ENCODE data around the gene SCAP. TPM values are rescaled to one million over a fixed set of nuclear protein-coding genes. Genes with fewer than 3 reads are reported as not detected.
A peak's percentile ranks its signal among the peaks of the same experiment; 100 is the strongest.
"Not testable (repeated sequence)": the region's sequence is repeated elsewhere in the genome, so short reads cannot be mapped to it uniquely, and the experiment has no call there.

SCAP gene
- total RNA-seq, 2 experiments from 2014 or later: 53.6 to 56.5 TPM

GRCh38 chr3:47376393-47376792, 99.3 kb downstream of the SCAP start:
- Mint-ChIP-seq H3K27ac (no peak overlapping the region), H3K9me3 (no peaks in the 10 kb centered on the region), H3K4me3 (no peak overlapping the region), H3K27me3 (peaks cover 6% of the 10 kb centered on the region), H3K36me3 (ENCODE audit: low read depth) (peaks cover 7% of the 10 kb centered on the region), H3K4me1 (peaks cover 25% of the 10 kb centered on the region)
- ChIA-PET POLR2A (no interaction called here), CTCF (no interaction called here)
- DNase-seq: no peak

- Mint-ChIP-seq H3K27ac (no peak overlapping the region), H3K27me3 (peaks cover 6% of the 10 kb centered on the region), H3K36me3 (ENCODE audit: low read depth) (peaks cover 3% of the 10 kb centered on the region), H3K4me1 (peaks cover 15% of the 10 kb centered on the region), H3K4me3 (no peak overlapping the region), H3K9me3 (no peaks in the 10 kb centered on the region)
- no peak for DNase-seq
- ChIA-PET CTCF (no interaction called here), POLR2A (no interaction called here)
Measured at GRCh38 chr3:47374587-47374986, 101.2 kb downstream of the SCAP start.

- peaks cover 7% of the 10 kb centered on the region for H3K27me3 Mint-ChIP-seq
- no peak overlapping the region for H3K4me3 Mint-ChIP-seq
- CTCF ChIA-PET: interaction anchor here (1.3 to 2.8 kb wide), 2 partner anchors 207 to 504 kb away, joined by 3 to 8 read pairs; no protein-coding TSS in a partner anchor
- no peaks in the 10 kb centered on the region for H3K9me3 Mint-ChIP-seq
- POLR2A ChIA-PET: interaction anchor here (0.8 to 1.7 kb wide), 2 partner anchors 9 to 10 kb away, joined by 3 to 5 read pairs; partner anchors contain the start of gene PTPN23
- peak; percentile 43 for DNase-seq
- no peaks in the 10 kb centered on the region for H3K36me3 Mint-ChIP-seq (ENCODE audit: low read depth)
- no peaks in the 10 kb centered on the region for H3K4me1 Mint-ChIP-seq
- H3K27ac Mint-ChIP-seq: no peak overlapping the region
Measured at GRCh38 chr3:47370887-47371697, 104.6 kb downstream of the SCAP start.

- not testable (repeated sequence) for H3K4me1 Mint-ChIP-seq; H3K4me3 Mint-ChIP-seq; H3K36me3 Mint-ChIP-seq (ENCODE audit: low read depth); H3K27ac Mint-ChIP-seq; H3K9me3 Mint-ChIP-seq; DNase-seq; H3K27me3 Mint-ChIP-seq
- ChIA-PET POLR2A (interaction anchor here (1.7 kb wide), 1 partner anchor 11 kb away, joined by 5 read pairs; the partner anchor contains the start of gene PTPN23), CTCF (interaction anchor here (0.7 to 2.8 kb wide), 3 partner anchors 11 to 503 kb away, joined by 3 to 8 read pairs (median 3); partner anchors contain the start of gene PTPN23)
Measured at GRCh38 chr3:47370020-47370419, 105.7 kb downstream of the SCAP start.

- Mint-ChIP-seq H3K9me3 (no peaks in the 10 kb centered on the region), H3K27me3 (peaks cover 1% of the 10 kb centered on the region), H3K4me1 (peaks cover 6% of the 10 kb centered on the region), H3K27ac (no peak overlapping the region), H3K36me3 (ENCODE audit: low read depth) (peaks cover 2% of the 10 kb centered on the region), H3K4me3 (no peak overlapping the region)
- ChIA-PET CTCF (no interaction called here), POLR2A (no interaction called here)
- no peak for DNase-seq
Measured at GRCh38 chr3:47367631-47368030, 108.1 kb downstream of the SCAP start.

GRCh38 chr3:47366833-47367232, 108.9 kb downstream of the SCAP start:
- Mint-ChIP-seq H3K36me3 (ENCODE audit: low read depth) (peaks cover 5% of the 10 kb centered on the region), H3K27ac (no peak overlapping the region), H3K4me3 (no peak overlapping the region), H3K9me3 (peaks cover 3% of the 10 kb centered on the region), H3K4me1 (peaks cover 12% of the 10 kb centered on the region), H3K27me3 (peaks cover 1% of the 10 kb centered on the region)
- CTCF ChIA-PET: no interaction called here
- POLR2A ChIA-PET: no interaction called here
- DNase-seq: no peak

GRCh38 chr3:47365213-47366153, 110.3 kb downstream of the SCAP start:
- Mint-ChIP-seq H3K27me3 (peaks cover 1% of the 10 kb centered on the region), H3K4me1 (peaks cover 13% of the 10 kb centered on the region), H3K27ac (no peak overlapping the region), H3K36me3 (ENCODE audit: low read depth) (peaks cover 5% of the 10 kb centered on the region), H3K9me3 (peaks cover 3% of the 10 kb centered on the region), H3K4me3 (no peak overlapping the region)
- DNase-seq: no peak
- CTCF ChIA-PET: interaction anchor here (1.1 kb wide), 1 partner anchor 14 kb away, joined by 3 read pairs; no protein-coding TSS in a partner anchor
- POLR2A ChIA-PET: no interaction called here

Other genes starting within 250 kb of the SCAP start
- gene KIF9, start 193.1 kb downstream of the SCAP start, total RNA-seq: 1 to 10 TPM; 3.1 to 3.4 TPM
- gene KLHL18, start 193.0 kb downstream of the SCAP start, total RNA-seq: 10 to 100 TPM; 19.4 to 21.2 TPM
- gene PTPN23, start 94.9 kb downstream of the SCAP start, total RNA-seq: 10 to 100 TPM; 26.8 to 28.7 TPM
- 10 to 100 TPM; 34.9 to 36.6 TPM for gene ELP6, start 37.8 kb upstream of the SCAP start, total RNA-seq
- under 1 TPM; 0.30 to 0.40 TPM for gene CSPG5, start 102.9 kb upstream of the SCAP start, total RNA-seq

All from activated CD4-positive, alpha-beta memory T cell treated with anti-CD3 and anti-CD28 coated beads, Interleukin-2, amount 10 ng/mL, durations not matched to agents 7 days and 5 days (primary cell).